ENCODE data around the gene NXPE4. TPM values are rescaled to one million over a fixed set of nuclear protein-coding genes. Genes with fewer than 3 reads are reported as not detected.

Gene NXPE4
- total RNA-seq, 1 experiment from 2014 or later: not detected

GRCh38 chr11:114566276-114566675 is 29.3 kb downstream of the NXPE4 start:
- no TSS peak for BruUV-seq (replicated peaks)

GRCh38 chr11:114564831-114565230 is 30.8 kb downstream of the NXPE4 start:
- BruUV-seq (replicated peaks): no TSS peak
- ChIA-PET POLR2A (no interaction called here), CTCF (no interaction called here)
- DNase-seq (ENCODE audit: low read depth, low spot score) (no peak), ATAC-seq (no peak)
- no peaks in the 10 kb centered on the region for H3K36me3 ChIP-seq (ENCODE audit: control insufficient read depth, insufficient read depth, low read length)
- no peak overlapping the region for H3K27ac ChIP-seq (ENCODE audit: low read length)
- H3K9me3 ChIP-seq (ENCODE audit: control insufficient read depth, insufficient read depth, low read depth, low read length): no peaks in the 10 kb centered on the region
- H3K4me3 ChIP-seq (ENCODE audit: low read depth in 2 of 2, low read length in 2 of 2): no peak overlapping the region
- intact Hi-C loops (cut with micrococcal nuclease; ENCODE audit: unreplicated experiment): no loop called here
- H3K4me1 ChIP-seq (ENCODE audit: control insufficient read depth, insufficient read depth, low read length): no peaks in the 10 kb centered on the region
- in situ Hi-C loops (cut with HindIII; ENCODE audit: low pct_unique_long_range_greater_than_20kb, low sequenced_read_pairs): no loop called here
- TF ChIP-seq SIN3A (IDR thresholded peaks at IDR 0.05; ENCODE audit: borderline replicate concordance, insufficient read depth, low read depth, low read length): no peak
- no peak for TF ChIP-seq TCF7L2 (IDR thresholded peaks at IDR 0.05; ENCODE audit: low read depth, low read length)
- H3K27me3 ChIP-seq (ENCODE audit: control insufficient read depth, insufficient read depth, low read length): no peaks in the 10 kb centered on the region

More at GRCh38 chr11:114566276-114566675, 29.3 kb downstream of the NXPE4 start:
- no peak overlapping the region for H3K27ac ChIP-seq (ENCODE audit: low read length)
- DNase-seq (ENCODE audit: low read depth, low spot score) (no peak), ATAC-seq (no peak)
- H3K4me1 ChIP-seq (ENCODE audit: control insufficient read depth, insufficient read depth, low read length): no peaks in the 10 kb centered on the region
- H3K9me3 ChIP-seq (ENCODE audit: control insufficient read depth, insufficient read depth, low read depth, low read length): no peaks in the 10 kb centered on the region
- H3K4me3 ChIP-seq (ENCODE audit: low read depth in 2 of 2, low read length in 2 of 2): no peak overlapping the region
- no peaks in the 10 kb centered on the region for H3K27me3 ChIP-seq (ENCODE audit: control insufficient read depth, insufficient read depth, low read length)
- ChIA-PET POLR2A (no interaction called here), CTCF (no interaction called here)
- in situ Hi-C loops (cut with HindIII; ENCODE audit: low pct_unique_long_range_greater_than_20kb, low sequenced_read_pairs) (no loop called here), intact Hi-C loops (cut with micrococcal nuclease; ENCODE audit: unreplicated experiment) (no loop called here)
- no peak for TF ChIP-seq POLR2AphosphoS5 (IDR thresholded peaks at IDR 0.05; ENCODE audit: low read depth, low read length)
- TF ChIP-seq CTCF (IDR thresholded peaks at IDR 0.05): no peak
- TF ChIP-seq SIN3A (IDR thresholded peaks at IDR 0.05; ENCODE audit: borderline replicate concordance, insufficient read depth, low read depth, low read length): no peak
- no peak for TF ChIP-seq REST (IDR thresholded peaks at IDR 0.05; ENCODE audit: insufficient read depth in 1 of 2, low read depth in 2 of 2, low read length in 1 of 2)
- no peak for TF ChIP-seq TCF7L2 (IDR thresholded peaks at IDR 0.05; ENCODE audit: low read depth, low read length)
- H3K36me3 ChIP-seq (ENCODE audit: control insufficient read depth, insufficient read depth, low read length): no peaks in the 10 kb centered on the region

GRCh38 chr11:114563077-114563476 is 32.5 kb downstream of the NXPE4 start:
- H3K4me1 ChIP-seq (ENCODE audit: control insufficient read depth, insufficient read depth, low read length): no peaks in the 10 kb centered on the region
- DNase-seq (ENCODE audit: low read depth, low spot score): no peak
- no peak overlapping the region for H3K27ac ChIP-seq (ENCODE audit: low read length)
- no peaks in the 10 kb centered on the region for H3K27me3 ChIP-seq (ENCODE audit: control insufficient read depth, insufficient read depth, low read length)
- TF ChIP-seq CTCF (IDR thresholded peaks at IDR 0.05) (no peak), REST (IDR thresholded peaks at IDR 0.05; ENCODE audit: insufficient read depth in 1 of 2, low read depth in 2 of 2, low read length in 1 of 2) (no peak), POLR2AphosphoS5 (IDR thresholded peaks at IDR 0.05; ENCODE audit: low read depth, low read length) (no peak), TCF7L2 (IDR thresholded peaks at IDR 0.05; ENCODE audit: low read depth, low read length) (no peak)
- H3K4me3 ChIP-seq (ENCODE audit: low read depth in 2 of 2, low read length in 2 of 2): no peak overlapping the region
- BruUV-seq (replicated peaks): no TSS peak
- no peaks in the 10 kb centered on the region for H3K9me3 ChIP-seq (ENCODE audit: control insufficient read depth, insufficient read depth, low read depth, low read length)
- CTCF ChIA-PET: no interaction called here
- POLR2A ChIA-PET: no interaction called here
- intact Hi-C loops (cut with micrococcal nuclease; ENCODE audit: unreplicated experiment) (no loop called here), in situ Hi-C loops (cut with HindIII; ENCODE audit: low pct_unique_long_range_greater_than_20kb, low sequenced_read_pairs) (no loop called here)
- ATAC-seq: no peak
- H3K36me3 ChIP-seq (ENCODE audit: control insufficient read depth, insufficient read depth, low read length): no peaks in the 10 kb centered on the region

Data from Panc1 (cell line).